ENCODE data around the gene CDS2. TPM values are rescaled to one million over a fixed set of nuclear protein-coding genes. Genes with fewer than 3 reads are reported as not detected.

CDS2 gene
- total and polyA plus RNA-seq, 2 experiments from 2014 or later = 16.8 to 40.8 TPM

DNA sequence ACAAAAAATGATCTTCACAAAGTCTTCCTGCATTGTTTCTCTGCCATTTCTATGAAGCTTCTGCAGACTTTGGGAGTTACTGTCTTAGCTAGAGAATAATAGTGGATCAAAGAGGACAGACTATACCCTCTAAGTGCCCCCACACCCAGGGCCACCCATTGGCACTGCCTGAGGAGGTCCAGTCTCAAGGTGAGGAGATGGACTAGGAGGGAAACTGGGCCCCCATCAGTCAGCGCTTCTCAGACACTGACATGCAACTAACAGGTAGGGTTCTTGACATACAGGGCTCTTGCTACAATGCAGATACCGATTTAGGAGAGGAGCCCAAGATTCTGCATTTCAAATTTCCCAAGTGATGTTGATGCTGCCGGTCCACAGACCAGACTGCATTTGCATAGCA, 31.4 kb upstream of the CDS2 start (continued):
- TF ChIP-seq REST (IDR thresholded peaks at IDR 0.05; ENCODE audit: unreplicated experiment) (no peak), ZNF331 (CRISPR knock-in tag; IDR thresholded peaks at IDR 0.05; ENCODE audit: low read depth) (no peak), STAT1 (IDR thresholded peaks at IDR 0.05; ENCODE audit: unreplicated experiment) (no peak), CREB1 (CRISPR knock-in tag; IDR thresholded peaks at IDR 0.05; ENCODE audit: low read depth) (no peak), POLR2AphosphoS5 (IDR thresholded peaks at IDR 0.05; ENCODE audit: low read depth) (no peak), ETS1 (IDR thresholded peaks at IDR 0.05) (no peak), ZNF114 (CRISPR knock-in tag; IDR thresholded peaks at IDR 0.05) (no peak)
- TF ChIP-seq, protein P1, sequence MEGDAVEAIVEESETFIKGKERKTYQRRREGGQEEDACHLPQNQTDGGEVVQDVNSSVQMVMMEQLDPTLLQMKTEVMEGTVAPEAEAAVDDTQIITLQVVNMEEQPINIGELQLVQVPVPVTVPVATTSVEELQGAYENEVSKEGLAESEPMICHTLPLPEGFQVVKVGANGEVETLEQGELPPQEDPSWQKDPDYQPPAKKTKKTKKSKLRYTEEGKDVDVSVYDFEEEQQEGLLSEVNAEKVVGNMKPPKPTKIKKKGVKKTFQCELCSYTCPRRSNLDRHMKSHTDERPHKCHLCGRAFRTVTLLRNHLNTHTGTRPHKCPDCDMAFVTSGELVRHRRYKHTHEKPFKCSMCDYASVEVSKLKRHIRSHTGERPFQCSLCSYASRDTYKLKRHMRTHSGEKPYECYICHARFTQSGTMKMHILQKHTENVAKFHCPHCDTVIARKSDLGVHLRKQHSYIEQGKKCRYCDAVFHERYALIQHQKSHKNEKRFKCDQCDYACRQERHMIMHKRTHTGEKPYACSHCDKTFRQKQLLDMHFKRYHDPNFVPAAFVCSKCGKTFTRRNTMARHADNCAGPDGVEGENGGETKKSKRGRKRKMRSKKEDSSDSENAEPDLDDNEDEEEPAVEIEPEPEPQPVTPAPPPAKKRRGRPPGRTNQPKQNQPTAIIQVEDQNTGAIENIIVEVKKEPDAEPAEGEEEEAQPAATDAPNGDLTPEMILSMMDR (conservative IDR thresholded peaks at IDR 0.05; ENCODE audit: low read depth in 2 of 2) = no peak

GRCh38 chr20:5095931-5096330, 30.9 kb upstream of the CDS2 start:
- Histone ChIP-seq H3K27ac (ENCODE audit: low read depth) (no peak overlapping the region), H3F3A (replicated peaks; ENCODE audit: low read depth) (no peaks in the 10 kb centered on the region), H2AFZ (no peak overlapping the region), H4K20me1 (replicated peaks; ENCODE audit: insufficient read depth) (no peaks in the 10 kb centered on the region; the same call in 1 of the 2 replicates), H3K4me3 (no peak overlapping the region), H3K27me3 (ENCODE audit: insufficient read depth) (no peaks in the 10 kb centered on the region), H3K36me3 (ENCODE audit: insufficient read depth) (peaks cover 14% of the 10 kb centered on the region), H3K4me2 (no peak overlapping the region), H3K4me1 (ENCODE audit: insufficient read depth) (no peaks in the 10 kb centered on the region), H3K9me2 (ENCODE audit: insufficient read depth) (no peaks in the 10 kb centered on the region), H3K79me2 (replicated peaks; ENCODE audit: insufficient read depth) (no peaks in the 10 kb centered on the region)
- ATAC-seq (no peak), DNase-seq (ENCODE audit: low spot score) (no peak)
- no peak overlapping the region for H3K4me3 Mint-ChIP-seq
- H3K27ac Mint-ChIP-seq = no peak overlapping the region
- H3K9me3 Mint-ChIP-seq = no peaks in the 10 kb centered on the region
- H3K36me3 Mint-ChIP-seq (ENCODE audit: low read depth) = peaks cover 37% of the 10 kb centered on the region
- peaks cover 2% of the 10 kb centered on the region for H3K27me3 Mint-ChIP-seq (ENCODE audit: insufficient read depth, low read depth, poor library complexity)
- no peaks in the 10 kb centered on the region for H3K4me1 Mint-ChIP-seq
- TF ChIP-seq NANOG (IDR thresholded peaks at IDR 0.05; ENCODE audit: borderline replicate concordance) = no peak
- TF ChIP-seq, protein P1 (conservative IDR thresholded peaks at IDR 0.05; ENCODE audit: low read depth in 2 of 2) = no peak
- TF ChIP-seq POLR2AphosphoS5 (IDR thresholded peaks at IDR 0.05; ENCODE audit: low read depth) = no peak
- no peak for TF ChIP-seq ZNF462 (CRISPR knock-in tag; IDR thresholded peaks at IDR 0.05)
- TF ChIP-seq ZNF114 (CRISPR knock-in tag; IDR thresholded peaks at IDR 0.05) = no peak
